Measurements from ENCODE around the gene TMEM42.

GRCh38 chr3:44862226-44862637 is 520 bp downstream of the TMEM42 start:
- TF ChIP-seq CTCF (conservative IDR thresholded peaks at IDR 0.05 in 1 of 2, IDR thresholded peaks at IDR 0.05 in 1 of 2; ENCODE audit: extremely low read depth in 1 of 2, insufficient read depth in 1 of 2, low read depth in 1 of 2, low read length in 2 of 2) (no peak), EZH2 (IDR thresholded peaks at IDR 0.05; ENCODE audit: borderline replicate concordance, low read length) (no peak)

Data from mammary epithelial cell (primary cell).